GM10248 (cell line): ENCODE data around the gene NDRG4.

Experiments used
- CTCF ChIA-PET: fragments of 300-600 bp; sonication (Branson Sonifier 250); formaldehyde crosslinking; extraction: SDS; loops from one replicate; lab custom pipeline; 2021; ENCODE audit warnings: antibody characterized with exemption; lab: Yijun Ruan, JAX
- POLR2A ChIA-PET: fragments of 350-650 bp; sonication (Branson Sonifier 250); formaldehyde crosslinking; extraction: SDS; loops from one replicate; lab custom pipeline; 2020; ENCODE audit warnings: antibody characterized with exemption; lab: Yijun Ruan, JAX
- DNase-seq: peaks from one replicate; pipeline ENCODE4 v3.0.0; 2012; ENCODE audit errors: extremely low spot score
- TF ChIP-seq, protein P1 (sequence below): IDR thresholded peaks from 2 replicates; pipeline ENCODE4 v1.5.1; 2012; ENCODE audit warnings: mild to moderate bottlenecking, low read depth; ENCODE audit errors: extremely low read depth, missing control alignments, control extremely low read depth

Gene NDRG4

GRCh38 chr16:58471209-58471975 is 28.6 kb upstream of the NDRG4 start:
- POLR2A ChIA-PET = no interaction called here
- no peak for DNase-seq
- CTCF ChIA-PET = interaction anchor here (0.7 to 2.9 kb wide), 6 partner anchors 16 to 285 kb away, joined by 4 to 12 read pairs (median 6); no protein-coding TSS in a partner anchor
- TF ChIP-seq, protein P1, sequence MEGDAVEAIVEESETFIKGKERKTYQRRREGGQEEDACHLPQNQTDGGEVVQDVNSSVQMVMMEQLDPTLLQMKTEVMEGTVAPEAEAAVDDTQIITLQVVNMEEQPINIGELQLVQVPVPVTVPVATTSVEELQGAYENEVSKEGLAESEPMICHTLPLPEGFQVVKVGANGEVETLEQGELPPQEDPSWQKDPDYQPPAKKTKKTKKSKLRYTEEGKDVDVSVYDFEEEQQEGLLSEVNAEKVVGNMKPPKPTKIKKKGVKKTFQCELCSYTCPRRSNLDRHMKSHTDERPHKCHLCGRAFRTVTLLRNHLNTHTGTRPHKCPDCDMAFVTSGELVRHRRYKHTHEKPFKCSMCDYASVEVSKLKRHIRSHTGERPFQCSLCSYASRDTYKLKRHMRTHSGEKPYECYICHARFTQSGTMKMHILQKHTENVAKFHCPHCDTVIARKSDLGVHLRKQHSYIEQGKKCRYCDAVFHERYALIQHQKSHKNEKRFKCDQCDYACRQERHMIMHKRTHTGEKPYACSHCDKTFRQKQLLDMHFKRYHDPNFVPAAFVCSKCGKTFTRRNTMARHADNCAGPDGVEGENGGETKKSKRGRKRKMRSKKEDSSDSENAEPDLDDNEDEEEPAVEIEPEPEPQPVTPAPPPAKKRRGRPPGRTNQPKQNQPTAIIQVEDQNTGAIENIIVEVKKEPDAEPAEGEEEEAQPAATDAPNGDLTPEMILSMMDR = no peak

GRCh38 chr16:58472266-58472665 is 27.7 kb upstream of the NDRG4 start:
- DNase-seq = no peak
- POLR2A ChIA-PET = no interaction called here
- CTCF ChIA-PET = interaction anchor here (1.4 to 2.9 kb wide), 6 partner anchors 14 to 135 kb away, joined by 4 to 12 read pairs (median 6); no protein-coding TSS in a partner anchor

DNA sequence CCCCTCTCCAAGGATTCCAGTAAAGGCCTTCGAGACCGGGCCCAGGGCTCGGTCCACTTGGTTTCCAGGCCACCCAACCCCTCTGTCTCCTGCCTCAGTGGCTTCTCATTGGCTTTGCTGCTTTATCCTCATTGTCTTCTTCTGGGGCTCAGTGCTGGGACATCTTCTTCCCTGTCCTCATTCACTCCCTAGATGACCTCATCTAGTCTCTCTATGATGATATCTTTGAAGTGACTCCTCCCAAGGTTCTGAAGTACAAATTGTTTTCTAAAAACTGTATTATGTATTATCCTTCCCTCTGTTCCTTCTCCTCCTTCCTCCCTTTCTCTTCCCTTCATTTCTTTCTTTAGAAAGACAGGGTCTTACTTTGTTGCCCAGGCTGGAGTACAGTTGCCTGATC is 27.1 kb upstream of the NDRG4 start:
- no peak for DNase-seq
- ChIA-PET CTCF (interaction anchor here (1.4 to 3.4 kb wide), 9 partner anchors 13 to 188 kb away, joined by 3 to 15 read pairs (median 7); no protein-coding TSS in a partner anchor), POLR2A (no interaction called here)
- TF ChIP-seq, protein P1 = no peak

More at GRCh38 chr16:58472266-58472665, 27.7 kb upstream of the NDRG4 start:
- TF ChIP-seq, protein P1 = no peak

DNA sequence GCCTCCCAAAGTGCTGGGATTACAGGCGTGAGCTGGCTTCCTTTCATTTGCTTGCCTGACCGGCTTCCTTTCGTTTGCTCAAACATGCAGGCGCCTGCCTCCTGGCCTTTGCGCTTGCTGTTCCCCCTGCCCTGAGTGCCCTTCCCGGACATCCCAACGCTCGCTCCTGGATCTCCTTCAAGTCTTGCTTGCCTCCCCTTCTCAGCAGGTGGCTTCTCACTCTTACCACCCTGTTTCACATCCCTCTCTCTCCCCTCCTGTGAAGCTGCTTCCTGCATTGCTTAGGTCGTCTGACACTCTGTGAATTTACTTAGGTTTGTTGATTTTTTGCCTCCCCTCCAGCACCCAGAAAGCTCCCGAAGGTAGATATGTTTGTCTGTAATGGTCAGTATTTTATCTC is 25.6 kb upstream of the NDRG4 start:
- CTCF ChIA-PET = interaction anchor here (0.7 to 3.4 kb wide), 4 partner anchors 14 to 187 kb away, joined by 3 to 15 read pairs (median 8); no protein-coding TSS in a partner anchor

DNA sequence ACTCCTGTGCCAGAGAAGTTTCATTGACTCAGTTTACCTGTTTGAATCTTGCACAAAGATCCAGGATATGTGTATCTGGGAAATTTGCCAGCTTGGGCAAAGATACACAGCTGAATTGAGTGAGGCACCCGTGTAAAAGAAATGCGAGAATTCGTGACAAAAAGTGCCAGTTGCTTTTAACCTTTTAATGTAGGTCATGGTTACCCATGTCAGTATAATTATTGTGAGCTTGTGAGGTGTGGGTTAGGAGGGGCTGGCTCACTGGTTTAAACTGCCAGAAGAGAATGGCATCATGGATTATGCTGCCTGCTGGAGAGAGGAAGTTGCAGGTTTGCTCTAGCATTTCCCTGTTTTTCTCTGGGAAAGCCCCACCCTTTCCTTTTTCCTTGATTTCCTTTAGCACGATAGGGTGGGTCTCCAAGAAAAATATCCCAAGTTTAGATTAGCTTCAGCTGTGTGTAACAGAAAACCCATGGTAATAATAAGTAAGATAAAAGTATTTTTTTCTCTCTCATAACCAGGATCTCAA is 24.8 kb upstream of the NDRG4 start:
- TF ChIP-seq, protein P1 = no peak
- POLR2A ChIA-PET = no interaction called here
- no peak for DNase-seq
- CTCF ChIA-PET = interaction anchor here (1.5 to 3.4 kb wide), 2 partner anchors 13 to 139 kb away, joined by 4 to 15 read pairs; no protein-coding TSS in a partner anchor

More for the DNA sequence above, 25.6 kb upstream of the NDRG4 start:
- TF ChIP-seq, protein P1 = no peak
- DNase-seq = no peak
- POLR2A ChIA-PET = no interaction called here

DNA sequence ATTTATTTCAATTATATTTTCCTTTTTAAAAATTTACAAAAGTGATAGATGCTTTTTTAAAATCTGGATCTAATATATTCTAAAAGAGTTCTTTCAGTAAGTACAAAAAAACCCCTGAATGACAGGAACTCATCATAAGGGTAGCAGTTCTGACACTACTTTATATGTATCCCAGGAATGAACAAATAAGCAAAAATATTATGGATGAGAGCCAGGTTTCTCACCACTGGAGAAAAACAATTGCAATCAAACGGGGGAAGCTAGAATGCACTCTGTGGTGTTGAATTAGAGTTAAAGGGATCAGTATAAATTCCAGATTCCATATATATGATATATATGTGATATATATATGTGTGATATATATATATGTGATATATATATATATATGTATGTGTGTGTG is 23.2 kb upstream of the NDRG4 start:
- TF ChIP-seq, protein P1 = no peak
- POLR2A ChIA-PET = no interaction called here
- CTCF ChIA-PET = interaction anchor here (0.8 to 1.5 kb wide), 2 partner anchors 17 to 140 kb away, joined by 3 to 4 read pairs; no protein-coding TSS in a partner anchor
- no peak for DNase-seq
